Lung (tissue), 12 donors: ENCODE data around the gene ATP11A. TPM values are rescaled to one million over a fixed set of nuclear protein-coding genes. Genes with fewer than 3 reads are reported as not detected.

Experiments
- ATAC-seq: fragments of 200-7000 bp; cut with Tn5 transposase; one replicate; pipeline ENCODE4 v1.9.1; 2020; ENCODE audit warnings: moderate number of reproducible peaks; ENCODE audit not compliant: insufficient read depth, low FRiP score
- DNase-seq, 3 donors: peaks; one replicate each; pipeline ENCODE4 v3.0.0-alpha.2; 2013 to 2017
- H3K27ac ChIP-seq, 2 donors: one replicate each; pipeline ENCODE4 v1.5.1; 2013; ENCODE audit warnings: mild to moderate bottlenecking in 2 of 2, moderate library complexity in 2 of 2, control low read depth in 1 of 2, inconsistent platforms in 1 of 2, low read depth in 1 of 2, low read length in 1 of 2
- H3K27me3 ChIP-seq, 3 donors: one replicate each; pipeline ENCODE4 v1.5.1; 2013; ENCODE audit warnings: low read length in 2 of 3; ENCODE audit not compliant: control insufficient read depth in 3 of 3, insufficient read depth in 3 of 3
- H3K36me3 ChIP-seq, 4 donors: one replicate each; pipeline ENCODE4 v1.5.1; 2013; ENCODE audit warnings: low read length in 4 of 4, mild to moderate bottlenecking in 1 of 4, moderate library complexity in 1 of 4; ENCODE audit not compliant: control insufficient read depth in 4 of 4, insufficient read depth in 4 of 4
- H3K4me1 ChIP-seq, 5 donors: one replicate each; pipeline ENCODE4 v1.5.1; 2013; ENCODE audit warnings: low read length in 5 of 5, mild to moderate bottlenecking in 2 of 5, moderate library complexity in 1 of 5; ENCODE audit not compliant: control insufficient read depth in 5 of 5, insufficient read depth in 5 of 5
- H3K4me3 ChIP-seq: one replicate; pipeline ENCODE4 v1.5.1; 2013; ENCODE audit warnings: mild to moderate bottlenecking, control low read depth, moderate library complexity
- H3K9ac ChIP-seq, 2 donors: one replicate each; pipeline ENCODE4 v1.5.1; 2013; ENCODE audit warnings: low read length in 2 of 2, control low read depth in 1 of 2; ENCODE audit not compliant: insufficient read depth in 1 of 2
- H3K9me3 ChIP-seq, 4 donors: one replicate each; pipeline ENCODE4 v1.5.1; 2013; ENCODE audit warnings: low read length in 3 of 4, mild to moderate bottlenecking in 1 of 4, moderate library complexity in 1 of 4; ENCODE audit not compliant: control insufficient read depth in 4 of 4, insufficient read depth in 3 of 4
- WGBS, 2 donors: extraction: QIAGEN DNeasy Blood & Tissue Kit; methylation state at CpG; one replicate each; pipeline ENCODE4 v1.1.7; 2013; 5-methylcytosine and 5-hydroxymethylcytosine counted together
- polyA plus RNA-seq, 2 donors: library from polyadenylated mRNA; stranded (reverse); fragments of 200-250 nt; gene quantifications; one replicate each; pipeline ENCODE4 v1.2.1, GENCODE V29; 2013
- total RNA-seq, 2 donors: library from RNA; depleted of rRNA in 1 of 2; stranded (reverse); fragments of >200 nt in 1 of 2; gene quantifications; one replicate each; pipeline ENCODE4 v1.2.1, GENCODE V29; 2014 to 2021
- TF ChIP-seq, protein P1 (sequence below): IDR thresholded peaks from 2 replicates; pipeline ENCODE4 v1.5.1; 2012; ENCODE audit warnings: mild to moderate bottlenecking; ENCODE audit errors: control extremely low read depth, extremely low read depth
- donor health status: control.
- donor health status: control.
- donor health status: Bipolar disorder and iron deficiency.
- donor health status: healthy.
- donor health status: DM: yes; HTN: yes; CAD: no.

The ATP11A gene
- total and polyA plus RNA-seq, 4 donors, result 46.3 to 317 (median 162) TPM

DNA sequence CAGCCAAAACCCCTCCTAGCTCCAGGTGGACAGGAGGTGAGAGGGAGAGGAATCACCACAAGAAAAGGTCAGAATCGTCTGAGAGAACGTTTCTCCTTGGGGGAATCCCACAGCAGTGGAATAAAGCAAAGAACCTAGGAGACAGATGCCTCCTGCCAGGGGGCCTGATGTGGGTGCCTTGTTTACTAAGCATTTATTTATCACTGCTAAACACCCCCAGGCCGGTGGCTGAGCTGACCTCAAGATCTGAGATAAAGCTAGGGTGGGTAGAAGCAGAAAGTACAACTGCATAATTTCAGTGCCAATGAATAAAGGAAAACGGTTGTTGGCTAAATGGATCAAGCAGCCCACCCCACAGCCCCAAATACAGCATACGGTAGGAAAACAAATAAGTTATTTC, 33.9 kb upstream of the ATP11A start:
- Histone ChIP-seq H3K4me1 (peaks cover 0 to 21% (median 0%) of the 10 kb centered on the region in 5 donors), H3K36me3 (no peaks in the 10 kb centered on the region), H3K27me3 (no peaks in the 10 kb centered on the region), H3K4me3 (no peak overlapping the region), H3K9me3 (no peaks in the 10 kb centered on the region), H3K27ac (no peak overlapping the region), H3K9ac (no peak overlapping the region)
- TF ChIP-seq, protein P1, sequence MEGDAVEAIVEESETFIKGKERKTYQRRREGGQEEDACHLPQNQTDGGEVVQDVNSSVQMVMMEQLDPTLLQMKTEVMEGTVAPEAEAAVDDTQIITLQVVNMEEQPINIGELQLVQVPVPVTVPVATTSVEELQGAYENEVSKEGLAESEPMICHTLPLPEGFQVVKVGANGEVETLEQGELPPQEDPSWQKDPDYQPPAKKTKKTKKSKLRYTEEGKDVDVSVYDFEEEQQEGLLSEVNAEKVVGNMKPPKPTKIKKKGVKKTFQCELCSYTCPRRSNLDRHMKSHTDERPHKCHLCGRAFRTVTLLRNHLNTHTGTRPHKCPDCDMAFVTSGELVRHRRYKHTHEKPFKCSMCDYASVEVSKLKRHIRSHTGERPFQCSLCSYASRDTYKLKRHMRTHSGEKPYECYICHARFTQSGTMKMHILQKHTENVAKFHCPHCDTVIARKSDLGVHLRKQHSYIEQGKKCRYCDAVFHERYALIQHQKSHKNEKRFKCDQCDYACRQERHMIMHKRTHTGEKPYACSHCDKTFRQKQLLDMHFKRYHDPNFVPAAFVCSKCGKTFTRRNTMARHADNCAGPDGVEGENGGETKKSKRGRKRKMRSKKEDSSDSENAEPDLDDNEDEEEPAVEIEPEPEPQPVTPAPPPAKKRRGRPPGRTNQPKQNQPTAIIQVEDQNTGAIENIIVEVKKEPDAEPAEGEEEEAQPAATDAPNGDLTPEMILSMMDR, result no peak
- DNase-seq (no peak), ATAC-seq (no peak)
- WGBS, 2 donors, result 61 to 73% methylated on average over 5 of the region's 5 CpGs

DNA sequence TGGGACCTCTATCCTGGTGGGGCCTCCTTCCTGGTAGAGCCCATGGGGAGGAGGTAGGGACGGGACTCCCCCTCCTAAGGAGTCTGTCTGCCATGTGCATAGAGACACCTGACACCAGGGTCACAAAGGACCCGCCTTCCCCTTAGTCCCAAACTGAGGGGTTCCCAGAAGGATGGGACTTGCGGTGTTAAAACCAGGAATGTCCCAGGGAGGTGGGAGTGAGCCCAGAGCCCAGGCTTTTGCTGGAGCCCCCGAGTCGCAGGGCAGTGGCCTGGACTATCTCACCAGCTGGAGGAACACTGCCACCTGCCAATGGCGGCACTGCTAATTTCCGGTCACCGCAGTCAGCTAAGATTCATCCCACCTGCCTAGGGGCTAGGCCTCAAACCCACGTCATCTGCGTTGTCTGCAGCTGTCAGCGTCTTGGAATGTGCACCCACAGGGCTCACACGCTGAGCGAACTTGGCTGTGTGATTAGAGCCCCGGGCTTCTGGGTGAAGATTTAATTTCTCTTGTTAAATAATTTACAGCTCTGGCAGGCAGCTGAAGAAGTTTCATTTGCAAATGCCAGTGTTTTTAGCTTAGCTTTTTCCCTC, 31.9 kb upstream of the ATP11A start:
- Histone ChIP-seq H3K4me3 (no peak overlapping the region), H3K27ac (no peak overlapping the region), H3K4me1 (peaks cover 0 to 7% (median 0%) of the 10 kb centered on the region in 5 donors), H3K27me3 (no peaks in the 10 kb centered on the region), H3K36me3 (no peaks in the 10 kb centered on the region), H3K9ac (no peak overlapping the region), H3K9me3 (no peaks in the 10 kb centered on the region)
- TF ChIP-seq, protein P1, result no peak
- DNase-seq (peak; percentile 43 to 70 (median 64)), ATAC-seq (no peak)
- WGBS, 2 donors, result 83 to 91% methylated on average over 14 of the region's 14 CpGs

DNA sequence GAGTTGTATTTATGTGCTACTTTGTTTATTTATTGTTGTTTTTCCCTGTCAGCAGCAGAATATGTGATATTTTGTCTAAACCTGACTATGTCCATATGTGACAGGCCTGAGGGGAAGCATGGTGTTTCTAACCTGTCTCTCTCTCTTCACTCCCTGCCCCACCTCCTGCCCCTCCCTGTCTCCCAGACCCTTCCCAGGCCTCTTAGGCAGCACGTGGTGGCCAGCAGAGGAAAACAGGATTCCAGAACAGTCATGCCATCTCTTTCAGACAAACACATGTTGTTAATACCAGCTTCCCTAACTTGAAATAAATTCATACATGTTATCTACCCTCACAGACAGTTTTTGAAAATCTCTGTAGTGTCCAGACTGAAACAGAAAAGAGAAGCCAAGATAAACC, 31.0 kb upstream of the ATP11A start:
- H3K36me3 ChIP-seq, result no peaks in the 10 kb centered on the region
- DNase-seq (no peak), ATAC-seq (no peak)
- no peak overlapping the region for H3K4me3 ChIP-seq
- H3K9me3 ChIP-seq, result no peaks in the 10 kb centered on the region
- H3K27ac ChIP-seq, result no peak overlapping the region
- TF ChIP-seq, protein P1, result no peak
- no peak overlapping the region for H3K9ac ChIP-seq
- H3K4me1 ChIP-seq, result peaks cover 0 to 7% (median 0%) of the 10 kb centered on the region in 5 donors
- no peaks in the 10 kb centered on the region for H3K27me3 ChIP-seq
- 38 to 77% methylated on average over 1 of the region's 1 CpG for WGBS, 2 donors

DNA sequence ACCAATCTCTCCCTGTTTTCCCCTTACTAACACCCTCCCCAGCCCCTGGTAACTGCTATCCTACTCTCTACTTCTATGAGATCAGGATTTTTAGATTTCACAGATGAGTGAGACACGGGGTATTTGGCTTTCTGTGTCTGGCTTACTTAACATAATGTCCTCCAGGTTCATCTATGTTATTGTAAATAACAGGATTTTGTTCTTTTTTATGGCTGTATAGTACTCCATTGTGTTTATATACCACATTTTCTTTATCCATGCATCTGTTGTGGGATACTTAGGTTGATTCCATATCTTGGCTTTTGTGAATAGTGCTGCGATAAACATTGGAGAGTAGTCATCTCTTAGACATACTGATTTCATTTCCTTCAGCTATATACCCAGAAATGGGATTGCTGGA, 28.5 kb upstream of the ATP11A start:
- Histone ChIP-seq H3K4me3 (no peak overlapping the region), H3K27me3 (peaks cover 0 to 3% (median 0%) of the 10 kb centered on the region in 3 donors), H3K36me3 (no peaks in the 10 kb centered on the region), H3K27ac (no peak overlapping the region), H3K4me1 (peaks cover 0 to 7% (median 0%) of the 10 kb centered on the region in 5 donors), H3K9me3 (no peaks in the 10 kb centered on the region), H3K9ac (no peak overlapping the region)
- DNase-seq (no peak), ATAC-seq (no peak)
- TF ChIP-seq, protein P1, result no peak
- WGBS, 2 donors, result 93 to 95% methylated on average over 2 of the region's 2 CpGs
